ENCODE measurements around the gene RPL32.
"Not testable (repeated sequence)": the region's sequence is repeated elsewhere in the genome, so short reads cannot be mapped to it uniquely, and the experiment has no call there.

The RPL32 gene

GRCh38 chr3:12841149-12841969 lies at the start of gene RPL32:
Gene RPL32 (minus strand): TSS chr3:12841565. CDS start chr3:12840237, 1,328 bp downstream.
- Histone ChIP-seq H3K4me1 (ENCODE audit: control insufficient read depth, insufficient read depth, low read length) (peaks cover 12% of the 10 kb centered on the region), H3K36me3 (ENCODE audit: control insufficient read depth, insufficient read depth, low read length) (peaks cover 16% of the 10 kb centered on the region), H3K27ac (ENCODE audit: low read depth, low read length) (peak within 1 kb of the TSS; percentile 93), H3K9ac (ENCODE audit: low read length) (peak within 1 kb of the TSS; percentile 69), H3K4me3 (ENCODE audit: low read length) (peak within 1 kb of the TSS; percentile 78), H3K27me3 (ENCODE audit: control insufficient read depth, insufficient read depth, low read length) (no peaks in the 10 kb centered on the region)

GRCh38 chr3:12890610-12891390 lies 49.4 kb upstream of the RPL32 start:
- no peak overlapping the region for H3K27ac ChIP-seq (ENCODE audit: low read depth, low read length)
- peaks cover 7% of the 10 kb centered on the region for H3K4me1 ChIP-seq (ENCODE audit: control insufficient read depth, insufficient read depth, low read length)
- H3K27me3 ChIP-seq (ENCODE audit: control insufficient read depth, insufficient read depth, low read length), result no peaks in the 10 kb centered on the region
- H3K36me3 ChIP-seq (ENCODE audit: control insufficient read depth, insufficient read depth, low read length), result no peaks in the 10 kb centered on the region
- no peak overlapping the region for H3K4me3 ChIP-seq (ENCODE audit: low read length)
- H3K9ac ChIP-seq (ENCODE audit: low read length), result no peak overlapping the region

- Histone ChIP-seq H3K27me3 (ENCODE audit: control insufficient read depth, insufficient read depth, low read length) (no peaks in the 10 kb centered on the region), H3K9ac (ENCODE audit: low read length) (no peak overlapping the region), H3K4me3 (ENCODE audit: low read length) (no peak overlapping the region), H3K36me3 (ENCODE audit: control insufficient read depth, insufficient read depth, low read length) (no peaks in the 10 kb centered on the region), H3K27ac (ENCODE audit: low read depth, low read length) (no peak overlapping the region), H3K4me1 (ENCODE audit: control insufficient read depth, insufficient read depth, low read length) (peaks cover 5% of the 10 kb centered on the region)
These were observed 45.4 kb upstream of the RPL32 start for GRCh38 chr3:12886736-12887135.

- Histone ChIP-seq H3K27ac (ENCODE audit: low read depth, low read length) (no peak overlapping the region), H3K9ac (ENCODE audit: low read length) (no peak overlapping the region), H3K4me3 (ENCODE audit: low read length) (no peak overlapping the region), H3K27me3 (ENCODE audit: control insufficient read depth, insufficient read depth, low read length) (no peaks in the 10 kb centered on the region), H3K4me1 (ENCODE audit: control insufficient read depth, insufficient read depth, low read length) (peaks cover 5% of the 10 kb centered on the region), H3K36me3 (ENCODE audit: control insufficient read depth, insufficient read depth, low read length) (no peaks in the 10 kb centered on the region)
These were observed 44.8 kb upstream of the RPL32 start for GRCh38 chr3:12886106-12886679.

- Histone ChIP-seq H3K4me1 (ENCODE audit: control insufficient read depth, insufficient read depth, low read length) (peaks cover 5% of the 10 kb centered on the region), H3K36me3 (ENCODE audit: control insufficient read depth, insufficient read depth, low read length) (no peaks in the 10 kb centered on the region), H3K27ac (ENCODE audit: low read depth, low read length) (no peak overlapping the region), H3K9ac (ENCODE audit: low read length) (no peak overlapping the region), H3K4me3 (ENCODE audit: low read length) (no peak overlapping the region), H3K27me3 (ENCODE audit: control insufficient read depth, insufficient read depth, low read length) (no peaks in the 10 kb centered on the region)
These were observed 44.2 kb upstream of the RPL32 start for GRCh38 chr3:12885583-12885930.

GRCh38 chr3:12884790-12885582 lies 43.6 kb upstream of the RPL32 start:
- Histone ChIP-seq H3K4me1 (ENCODE audit: control insufficient read depth, insufficient read depth, low read length) (peaks cover 5% of the 10 kb centered on the region), H3K9ac (ENCODE audit: low read length) (no peak overlapping the region), H3K27ac (ENCODE audit: low read depth, low read length) (peak overlapping the region; percentile 17)

GRCh38 chr3:12884186-12884680 lies 42.9 kb upstream of the RPL32 start:
- Histone ChIP-seq H3K27me3 (ENCODE audit: control insufficient read depth, insufficient read depth, low read length) (no peaks in the 10 kb centered on the region), H3K4me3 (ENCODE audit: low read length) (no peak overlapping the region), H3K4me1 (ENCODE audit: control insufficient read depth, insufficient read depth, low read length) (peaks cover 5% of the 10 kb centered on the region), H3K36me3 (ENCODE audit: control insufficient read depth, insufficient read depth, low read length) (no peaks in the 10 kb centered on the region), H3K27ac (ENCODE audit: low read depth, low read length) (peak overlapping the region; percentile 67), H3K9ac (ENCODE audit: low read length) (no peak overlapping the region)

More at GRCh38 chr3:12884790-12885582, 43.6 kb upstream of the RPL32 start:
- Histone ChIP-seq H3K36me3 (ENCODE audit: control insufficient read depth, insufficient read depth, low read length) (no peaks in the 10 kb centered on the region), H3K4me3 (ENCODE audit: low read length) (no peak overlapping the region), H3K27me3 (ENCODE audit: control insufficient read depth, insufficient read depth, low read length) (no peaks in the 10 kb centered on the region)

- Histone ChIP-seq H3K4me3 (ENCODE audit: low read length) (no peak overlapping the region), H3K27ac (ENCODE audit: low read depth, low read length) (no peak overlapping the region), H3K36me3 (ENCODE audit: control insufficient read depth, insufficient read depth, low read length) (no peaks in the 10 kb centered on the region), H3K27me3 (ENCODE audit: control insufficient read depth, insufficient read depth, low read length) (no peaks in the 10 kb centered on the region), H3K4me1 (ENCODE audit: control insufficient read depth, insufficient read depth, low read length) (peaks cover 5% of the 10 kb centered on the region), H3K9ac (ENCODE audit: low read length) (no peak overlapping the region)
These were observed 41.3 kb upstream of the RPL32 start for GRCh38 chr3:12882336-12883310.

- H3K27ac ChIP-seq (ENCODE audit: low read depth, low read length); H3K4me1 ChIP-seq (ENCODE audit: control insufficient read depth, insufficient read depth, low read length); H3K27me3 ChIP-seq (ENCODE audit: control insufficient read depth, insufficient read depth, low read length); H3K9ac ChIP-seq (ENCODE audit: low read length); H3K4me3 ChIP-seq (ENCODE audit: low read length); H3K36me3 ChIP-seq (ENCODE audit: control insufficient read depth, insufficient read depth, low read length): not testable (repeated sequence)
These were observed 40.5 kb upstream of the RPL32 start for GRCh38 chr3:12881858-12882257.

GRCh38 chr3:12879191-12879815 lies 37.9 kb upstream of the RPL32 start:
- H3K36me3 ChIP-seq (ENCODE audit: control insufficient read depth, insufficient read depth, low read length), result no peaks in the 10 kb centered on the region
- no peaks in the 10 kb centered on the region for H3K27me3 ChIP-seq (ENCODE audit: control insufficient read depth, insufficient read depth, low read length)
- no peak overlapping the region for H3K9ac ChIP-seq (ENCODE audit: low read length)
- H3K4me1 ChIP-seq (ENCODE audit: control insufficient read depth, insufficient read depth, low read length), result peaks cover 3% of the 10 kb centered on the region
- H3K27ac ChIP-seq (ENCODE audit: low read depth, low read length), result no peak overlapping the region
- H3K4me3 ChIP-seq (ENCODE audit: low read length), result no peak overlapping the region

- not testable (repeated sequence) for H3K9ac ChIP-seq (ENCODE audit: low read length); H3K4me1 ChIP-seq (ENCODE audit: control insufficient read depth, insufficient read depth, low read length); H3K27ac ChIP-seq (ENCODE audit: low read depth, low read length); H3K4me3 ChIP-seq (ENCODE audit: low read length); H3K36me3 ChIP-seq (ENCODE audit: control insufficient read depth, insufficient read depth, low read length); H3K27me3 ChIP-seq (ENCODE audit: control insufficient read depth, insufficient read depth, low read length)
These were observed 37.4 kb upstream of the RPL32 start for GRCh38 chr3:12878758-12879157.

All from rectal smooth muscle tissue (tissue), 1 donor.